ENCODE results near the gene ADAM12. TPM values are rescaled to one million over a fixed set of nuclear protein-coding genes. Genes with fewer than 3 reads are reported as not detected.
A peak's percentile ranks its signal among the peaks of the same experiment; 100 is the strongest.

ADAM12 gene
- total RNA-seq, 1 donor from 2014 or later: 100 TPM

- FAIRE-seq (no peak), DNase-seq (ENCODE audit: low read depth) (no peak)
- H3K27me3 ChIP-seq (ENCODE audit: insufficient read depth, low read length): no peaks in the 10 kb centered on the region
- H2AFZ ChIP-seq (ENCODE audit: low read depth, low read length): no peak overlapping the region
- H3K79me2 ChIP-seq (ENCODE audit: insufficient read depth, low read length): peaks cover 5% of the 10 kb centered on the region
- no peaks in the 10 kb centered on the region for H3K9me3 ChIP-seq (ENCODE audit: insufficient read depth, low read depth, low read length)
- H3K9ac ChIP-seq (ENCODE audit: low read length): no peak overlapping the region
- H3K9me3 Mint-ChIP-seq (ENCODE audit: unreplicated experiment): no peaks in the 10 kb centered on the region
- no peak overlapping the region for H3K27ac ChIP-seq (ENCODE audit: low read depth, low read length)
- no peak overlapping the region for H3K4me3 Mint-ChIP-seq (ENCODE audit: unreplicated experiment)
- no peaks in the 10 kb centered on the region for H3K27me3 Mint-ChIP-seq (ENCODE audit: low read depth, unreplicated experiment)
- no peaks in the 10 kb centered on the region for H4K20me1 ChIP-seq (ENCODE audit: insufficient read depth, low read length)
- H3K4me1 ChIP-seq (ENCODE audit: insufficient read depth, low read length): peaks cover 10% of the 10 kb centered on the region
- no peak overlapping the region for H3K4me3 ChIP-seq (ENCODE audit: insufficient read depth, low read depth, low read length)
- H3K4me2 ChIP-seq (ENCODE audit: low read length): no peak overlapping the region
- H3K4me1 Mint-ChIP-seq (ENCODE audit: low read depth, unreplicated experiment): no peaks in the 10 kb centered on the region
- TF ChIP-seq EZH2 (IDR thresholded peaks at IDR 0.05; ENCODE audit: insufficient read depth, low read length) (no peak), CTCF (IDR thresholded peaks at IDR 0.05; ENCODE audit: insufficient read depth, low read depth, low read length) (no peak)
- peaks cover 7% of the 10 kb centered on the region for H3K36me3 ChIP-seq (ENCODE audit: insufficient read depth, low read length)
- peaks cover 9% of the 10 kb centered on the region for H3K36me3 Mint-ChIP-seq (ENCODE audit: low read depth, unreplicated experiment)
- no peak overlapping the region for H3K27ac Mint-ChIP-seq (ENCODE audit: unreplicated experiment)
Measured at GRCh38 chr10:126123466-126123865, 264.8 kb downstream of the ADAM12 start.

GRCh38 chr10:126122881-126123280, 265.4 kb downstream of the ADAM12 start:
- FAIRE-seq (no peak), DNase-seq (ENCODE audit: low read depth) (peak; percentile 84)
- no peak overlapping the region for H3K4me3 ChIP-seq (ENCODE audit: insufficient read depth, low read depth, low read length)
- H2AFZ ChIP-seq (ENCODE audit: low read depth, low read length): no peak overlapping the region
- H3K4me1 ChIP-seq (ENCODE audit: insufficient read depth, low read length): peaks cover 10% of the 10 kb centered on the region
- no peaks in the 10 kb centered on the region for H3K27me3 Mint-ChIP-seq (ENCODE audit: low read depth, unreplicated experiment)
- H4K20me1 ChIP-seq (ENCODE audit: insufficient read depth, low read length): no peaks in the 10 kb centered on the region
- no peak overlapping the region for H3K4me2 ChIP-seq (ENCODE audit: low read length)
- TF ChIP-seq CTCF (IDR thresholded peaks at IDR 0.05; ENCODE audit: insufficient read depth, low read depth, low read length): no peak
- TF ChIP-seq EZH2 (IDR thresholded peaks at IDR 0.05; ENCODE audit: insufficient read depth, low read length): no peak
- no peak overlapping the region for H3K4me3 Mint-ChIP-seq (ENCODE audit: unreplicated experiment)
- no peaks in the 10 kb centered on the region for H3K9me3 ChIP-seq (ENCODE audit: insufficient read depth, low read depth, low read length)
- no peaks in the 10 kb centered on the region for H3K27me3 ChIP-seq (ENCODE audit: insufficient read depth, low read length)
- no peak overlapping the region for H3K27ac Mint-ChIP-seq (ENCODE audit: unreplicated experiment)
- H3K9me3 Mint-ChIP-seq (ENCODE audit: unreplicated experiment): no peaks in the 10 kb centered on the region
- peaks cover 3% of the 10 kb centered on the region for H3K79me2 ChIP-seq (ENCODE audit: insufficient read depth, low read length)
- no peaks in the 10 kb centered on the region for H3K4me1 Mint-ChIP-seq (ENCODE audit: low read depth, unreplicated experiment)
- H3K27ac ChIP-seq (ENCODE audit: low read depth, low read length): no peak overlapping the region
- peaks cover 7% of the 10 kb centered on the region for H3K36me3 Mint-ChIP-seq (ENCODE audit: low read depth, unreplicated experiment)
- H3K36me3 ChIP-seq (ENCODE audit: insufficient read depth, low read length): peaks cover 10% of the 10 kb centered on the region
- no peak overlapping the region for H3K9ac ChIP-seq (ENCODE audit: low read length)

GRCh38 chr10:126119599-126119998, 268.7 kb downstream of the ADAM12 start:
- no peak overlapping the region for H3K4me3 Mint-ChIP-seq (ENCODE audit: unreplicated experiment)
- no peak overlapping the region for H3K4me3 ChIP-seq (ENCODE audit: insufficient read depth, low read depth, low read length)
- FAIRE-seq (no peak), DNase-seq (ENCODE audit: low read depth) (peak; percentile 31)
- no peaks in the 10 kb centered on the region for H3K9me3 ChIP-seq (ENCODE audit: insufficient read depth, low read depth, low read length)
- H2AFZ ChIP-seq (ENCODE audit: low read depth, low read length): no peak overlapping the region
- H3K27ac Mint-ChIP-seq (ENCODE audit: unreplicated experiment): no peak overlapping the region
- no peaks in the 10 kb centered on the region for H3K27me3 Mint-ChIP-seq (ENCODE audit: low read depth, unreplicated experiment)
- no peaks in the 10 kb centered on the region for H3K4me1 Mint-ChIP-seq (ENCODE audit: low read depth, unreplicated experiment)
- H3K36me3 Mint-ChIP-seq (ENCODE audit: low read depth, unreplicated experiment): peaks cover 10% of the 10 kb centered on the region
- no peak overlapping the region for H3K27ac ChIP-seq (ENCODE audit: low read depth, low read length)
- peaks cover 10% of the 10 kb centered on the region for H3K4me1 ChIP-seq (ENCODE audit: insufficient read depth, low read length)
- no peaks in the 10 kb centered on the region for H4K20me1 ChIP-seq (ENCODE audit: insufficient read depth, low read length)
- H3K9ac ChIP-seq (ENCODE audit: low read length): no peak overlapping the region
- no peak for TF ChIP-seq EZH2 (IDR thresholded peaks at IDR 0.05; ENCODE audit: insufficient read depth, low read length)
- TF ChIP-seq CTCF (IDR thresholded peaks at IDR 0.05; ENCODE audit: insufficient read depth, low read depth, low read length): no peak
- no peaks in the 10 kb centered on the region for H3K79me2 ChIP-seq (ENCODE audit: insufficient read depth, low read length)
- H3K9me3 Mint-ChIP-seq (ENCODE audit: unreplicated experiment): no peaks in the 10 kb centered on the region
- peaks cover 24% of the 10 kb centered on the region for H3K36me3 ChIP-seq (ENCODE audit: insufficient read depth, low read length)
- H3K4me2 ChIP-seq (ENCODE audit: low read length): peak overlapping the region; percentile 21
- H3K27me3 ChIP-seq (ENCODE audit: insufficient read depth, low read length): no peaks in the 10 kb centered on the region

Data from astrocyte (in vitro differentiated cells and primary cell).